ENCODE results near the gene EEPD1. TPM values are rescaled to one million over a fixed set of nuclear protein-coding genes. Genes with fewer than 3 reads are reported as not detected.

EEPD1 gene
- total and polyA plus RNA-seq, 2 donors: 9.7 to 18.4 TPM

DNA sequence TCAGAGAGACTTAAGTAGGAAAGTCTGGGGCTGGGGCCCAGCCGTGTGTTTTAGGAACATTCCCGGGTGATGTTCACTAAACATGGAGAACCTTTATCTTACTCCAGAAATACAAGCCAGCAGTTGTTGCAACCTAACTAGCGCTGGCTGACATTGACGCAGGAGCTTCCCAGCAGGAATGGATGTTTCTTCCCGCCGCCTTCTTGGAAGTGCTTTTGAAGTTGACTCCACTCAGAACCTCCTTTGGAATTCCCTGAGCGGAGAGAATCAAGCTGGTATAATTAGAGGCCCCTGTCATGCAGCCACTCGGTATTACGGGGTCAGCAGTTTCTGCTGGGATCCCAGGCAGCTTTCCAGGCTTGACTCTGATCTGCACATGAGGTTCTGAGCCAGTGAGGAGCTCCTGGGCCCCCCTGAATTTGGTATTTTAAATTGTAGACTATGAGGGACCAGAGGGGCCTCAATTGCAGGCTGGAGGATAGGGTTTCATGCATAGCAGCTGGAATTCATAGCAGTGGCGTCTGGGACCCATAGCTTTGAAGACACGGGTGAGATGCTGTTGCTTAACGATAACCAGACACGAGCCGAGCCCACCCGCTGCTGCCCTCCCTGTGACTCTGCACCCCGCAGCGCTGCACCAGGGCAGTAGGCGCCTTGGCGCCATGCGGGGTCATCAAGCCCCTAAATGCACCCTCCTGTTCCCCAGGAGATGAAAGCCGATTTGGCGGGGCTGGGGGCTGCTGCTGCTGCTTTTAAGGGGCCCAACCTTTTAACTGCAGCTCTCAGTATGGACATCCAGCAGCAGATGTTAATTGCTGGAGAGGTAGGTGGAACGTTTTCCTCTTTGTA lies 61.8 kb downstream of the EEPD1 start:
- whole genome bisulfite sequencing: 47% methylated on average over 23 of the region's 23 CpGs
- no peaks in the 10 kb centered on the region for H3K4me1 ChIP-seq (ENCODE audit: insufficient read depth)
- DNase-seq (ENCODE audit: extremely low spot score): peak; percentile 60
- no peak overlapping the region for H3K4me3 ChIP-seq (ENCODE audit: low read depth, low read length)
- H3K36me3 ChIP-seq (ENCODE audit: insufficient read depth): no peaks in the 10 kb centered on the region
- no peak overlapping the region for H3K27ac ChIP-seq (ENCODE audit: low read depth)

- DNase-seq (ENCODE audit: extremely low spot score): no peak
- no peak overlapping the region for H3K4me3 ChIP-seq (ENCODE audit: low read depth, low read length)
- no peaks in the 10 kb centered on the region for H3K4me1 ChIP-seq (ENCODE audit: insufficient read depth)
- H3K36me3 ChIP-seq (ENCODE audit: insufficient read depth): no peaks in the 10 kb centered on the region
- H3K27ac ChIP-seq (ENCODE audit: low read depth): no peak overlapping the region
- 87% methylated on average over 2 of the region's 2 CpGs for WGBS
Measured at GRCh38 chr7:36215457-36215765, 62.4 kb downstream of the EEPD1 start.

GRCh38 chr7:36216063-36216684 lies 63.1 kb downstream of the EEPD1 start:
- DNase-seq (ENCODE audit: extremely low spot score): no peak
- no peak overlapping the region for H3K4me3 ChIP-seq (ENCODE audit: low read depth, low read length)
- no peak overlapping the region for H3K27ac ChIP-seq (ENCODE audit: low read depth)
- WGBS: 68% methylated on average over 4 of the region's 4 CpGs
- no peaks in the 10 kb centered on the region for H3K4me1 ChIP-seq (ENCODE audit: insufficient read depth)
- H3K36me3 ChIP-seq (ENCODE audit: insufficient read depth): no peaks in the 10 kb centered on the region

GRCh38 chr7:36217211-36217960 lies 64.3 kb downstream of the EEPD1 start:
- 95% methylated on average over 4 of the region's 4 CpGs for WGBS
- Histone ChIP-seq H3K4me3 (ENCODE audit: low read depth, low read length) (no peak overlapping the region), H3K36me3 (ENCODE audit: insufficient read depth) (no peaks in the 10 kb centered on the region), H3K4me1 (ENCODE audit: insufficient read depth) (no peaks in the 10 kb centered on the region), H3K27ac (ENCODE audit: low read depth) (no peak overlapping the region)
- no peak for DNase-seq (ENCODE audit: extremely low spot score)

DNA sequence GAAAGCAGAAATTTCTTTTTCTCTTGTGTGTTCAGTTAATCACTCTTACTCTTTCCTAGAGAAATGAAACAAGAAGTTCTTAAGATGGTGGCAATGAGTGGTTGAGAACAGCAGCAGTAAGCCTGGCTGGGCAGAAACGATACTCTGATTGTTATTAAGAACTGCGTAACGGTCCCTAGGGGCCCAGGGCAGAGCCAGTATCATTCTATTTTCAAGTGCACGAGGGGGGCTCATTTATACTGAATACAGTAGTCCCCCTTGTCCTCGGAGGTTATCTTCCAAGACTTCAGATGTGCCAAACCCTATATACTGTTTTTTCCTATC lies 64.9 kb downstream of the EEPD1 start:
- no peak for DNase-seq (ENCODE audit: extremely low spot score)
- WGBS: 77% methylated on average over 5 of the region's 5 CpGs
- no peaks in the 10 kb centered on the region for H3K4me1 ChIP-seq (ENCODE audit: insufficient read depth)
- no peak overlapping the region for H3K27ac ChIP-seq (ENCODE audit: low read depth)
- H3K4me3 ChIP-seq (ENCODE audit: low read depth, low read length): no peak overlapping the region
- no peaks in the 10 kb centered on the region for H3K36me3 ChIP-seq (ENCODE audit: insufficient read depth)

GRCh38 chr7:36219429-36219828 lies 66.4 kb downstream of the EEPD1 start:
- WGBS: 97% methylated on average over 1 of the region's 1 CpG
- H3K4me3 ChIP-seq (ENCODE audit: low read depth, low read length): no peak overlapping the region
- no peaks in the 10 kb centered on the region for H3K4me1 ChIP-seq (ENCODE audit: insufficient read depth)
- DNase-seq (ENCODE audit: extremely low spot score): no peak
- no peak overlapping the region for H3K27ac ChIP-seq (ENCODE audit: low read depth)
- H3K36me3 ChIP-seq (ENCODE audit: insufficient read depth): no peaks in the 10 kb centered on the region

- no peak overlapping the region for H3K4me3 ChIP-seq (ENCODE audit: low read depth, low read length)
- DNase-seq (ENCODE audit: extremely low spot score): no peak
- H3K4me1 ChIP-seq (ENCODE audit: insufficient read depth): no peaks in the 10 kb centered on the region
- no peaks in the 10 kb centered on the region for H3K36me3 ChIP-seq (ENCODE audit: insufficient read depth)
- no peak overlapping the region for H3K27ac ChIP-seq (ENCODE audit: low read depth)
Measured at GRCh38 chr7:36223851-36224250, 70.8 kb downstream of the EEPD1 start.

DNA sequence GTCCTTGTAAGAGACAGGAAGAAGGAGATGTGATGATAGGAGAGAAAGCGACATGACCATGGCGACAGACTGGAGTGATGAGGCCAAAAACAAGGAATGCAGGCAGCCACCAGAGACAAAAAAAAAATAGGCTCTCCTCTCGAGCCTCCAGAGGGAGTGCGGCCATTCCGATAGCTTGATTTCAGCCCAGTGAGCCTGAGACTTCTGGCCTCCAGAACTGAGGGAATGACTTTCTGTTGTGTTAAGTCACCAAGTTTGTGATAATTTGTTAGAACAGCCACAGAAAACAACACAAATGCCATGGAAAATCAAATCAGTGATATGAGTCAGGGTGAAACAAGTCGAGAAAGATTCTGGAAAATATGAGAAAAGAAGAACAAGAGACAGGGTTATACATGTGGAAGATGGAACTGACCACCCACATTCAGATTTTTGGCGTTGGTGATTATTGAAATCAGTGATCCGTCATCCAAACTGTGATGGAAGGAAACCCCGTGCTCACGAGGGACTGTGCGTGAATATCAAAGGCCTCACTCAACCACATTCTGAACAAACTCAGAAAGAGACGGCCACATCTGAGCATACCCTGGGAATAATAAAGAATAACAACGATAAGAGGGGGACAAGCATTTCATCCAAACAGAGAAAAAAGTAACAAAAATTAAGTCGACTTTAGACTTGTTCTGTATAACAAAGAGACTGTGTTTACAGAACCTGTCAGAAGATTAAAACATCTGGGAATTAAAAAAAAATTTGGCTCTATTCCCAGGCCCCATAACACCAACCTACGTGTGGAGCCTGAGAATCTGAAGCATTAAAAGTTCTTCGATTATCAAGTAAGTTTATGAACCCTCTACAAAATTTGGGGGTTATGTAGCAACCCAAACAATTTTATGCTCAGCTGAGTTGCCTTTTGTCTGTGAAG lies 72.1 kb downstream of the EEPD1 start:
- Histone ChIP-seq H3K4me3 (ENCODE audit: low read depth, low read length) (no peak overlapping the region), H3K27ac (ENCODE audit: low read depth) (peak overlapping the region; percentile 70), H3K36me3 (ENCODE audit: insufficient read depth) (no peaks in the 10 kb centered on the region), H3K4me1 (ENCODE audit: insufficient read depth) (no peaks in the 10 kb centered on the region)
- DNase-seq (ENCODE audit: extremely low spot score): no peak
- 50% methylated on average over 16 of the region's 16 CpGs for WGBS

DNA sequence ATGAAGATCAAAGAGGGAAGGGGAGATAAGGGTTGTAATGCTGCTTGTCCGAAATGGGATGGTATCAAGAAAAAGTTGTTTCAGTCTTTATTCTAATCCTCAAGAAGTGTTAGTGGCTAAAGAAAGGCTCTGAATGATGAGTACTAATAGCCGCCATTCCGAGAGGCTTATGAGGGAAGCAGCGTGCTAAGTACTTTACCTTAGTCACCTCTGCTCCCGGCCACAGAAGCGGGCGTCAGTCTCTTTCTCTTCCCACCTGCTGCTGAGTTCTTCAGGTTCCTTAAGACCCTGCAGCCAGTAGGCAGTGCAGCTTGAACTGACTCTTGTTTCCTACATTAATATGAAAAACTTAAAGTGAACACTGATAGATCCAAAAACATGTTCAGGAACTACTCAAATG lies 73.1 kb downstream of the EEPD1 start:
- WGBS: 78% methylated on average over 7 of the region's 7 CpGs
- Histone ChIP-seq H3K27ac (ENCODE audit: low read depth) (no peak overlapping the region), H3K4me1 (ENCODE audit: insufficient read depth) (no peaks in the 10 kb centered on the region), H3K36me3 (ENCODE audit: insufficient read depth) (no peaks in the 10 kb centered on the region), H3K4me3 (ENCODE audit: low read depth, low read length) (no peak overlapping the region)
- DNase-seq (ENCODE audit: extremely low spot score): no peak

- Histone ChIP-seq H3K27ac (ENCODE audit: low read depth) (no peak overlapping the region), H3K4me3 (ENCODE audit: low read depth, low read length) (no peak overlapping the region), H3K4me1 (ENCODE audit: insufficient read depth) (no peaks in the 10 kb centered on the region), H3K36me3 (ENCODE audit: insufficient read depth) (no peaks in the 10 kb centered on the region)
- DNase-seq (ENCODE audit: extremely low spot score): no peak
- WGBS: 23% methylated on average over 5 of the region's 5 CpGs
Measured at GRCh38 chr7:36227223-36227622, 74.2 kb downstream of the EEPD1 start.

DNA sequence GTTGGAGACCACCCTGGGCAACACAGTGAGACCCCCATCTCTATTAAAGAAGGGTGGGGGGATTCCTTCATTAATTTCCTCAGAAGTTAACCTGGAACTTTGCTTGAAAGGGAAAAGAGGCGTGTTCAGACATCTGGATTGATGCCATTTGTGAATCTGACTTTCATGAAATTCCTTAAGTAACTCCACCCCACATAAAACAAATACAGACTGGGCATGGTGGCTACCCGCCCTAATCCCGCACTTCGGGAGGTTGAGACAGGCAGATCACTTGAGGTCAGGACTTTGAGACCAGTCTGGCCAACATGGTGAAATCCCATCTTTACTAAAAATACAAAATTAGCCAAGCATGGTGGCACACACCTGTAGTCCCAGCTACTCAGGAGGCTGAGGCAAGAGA lies 75.0 kb downstream of the EEPD1 start:
- DNase-seq (ENCODE audit: extremely low spot score): no peak
- H3K4me3 ChIP-seq (ENCODE audit: low read depth, low read length): no peak overlapping the region
- H3K36me3 ChIP-seq (ENCODE audit: insufficient read depth): no peaks in the 10 kb centered on the region
- peaks cover 3% of the 10 kb centered on the region for H3K4me1 ChIP-seq (ENCODE audit: insufficient read depth)
- H3K27ac ChIP-seq (ENCODE audit: low read depth): no peak overlapping the region
- 59% methylated on average over 4 of the region's 4 CpGs for WGBS

GRCh38 chr7:36231406-36231805 lies 78.4 kb downstream of the EEPD1 start:
- Histone ChIP-seq H3K36me3 (ENCODE audit: insufficient read depth) (no peaks in the 10 kb centered on the region), H3K4me1 (ENCODE audit: insufficient read depth) (peaks cover 3% of the 10 kb centered on the region), H3K4me3 (ENCODE audit: low read depth, low read length) (no peak overlapping the region), H3K27ac (ENCODE audit: low read depth) (no peak overlapping the region)
- no peak for DNase-seq (ENCODE audit: extremely low spot score)
- WGBS: 86% methylated on average over 6 of the region's 6 CpGs

DNA sequence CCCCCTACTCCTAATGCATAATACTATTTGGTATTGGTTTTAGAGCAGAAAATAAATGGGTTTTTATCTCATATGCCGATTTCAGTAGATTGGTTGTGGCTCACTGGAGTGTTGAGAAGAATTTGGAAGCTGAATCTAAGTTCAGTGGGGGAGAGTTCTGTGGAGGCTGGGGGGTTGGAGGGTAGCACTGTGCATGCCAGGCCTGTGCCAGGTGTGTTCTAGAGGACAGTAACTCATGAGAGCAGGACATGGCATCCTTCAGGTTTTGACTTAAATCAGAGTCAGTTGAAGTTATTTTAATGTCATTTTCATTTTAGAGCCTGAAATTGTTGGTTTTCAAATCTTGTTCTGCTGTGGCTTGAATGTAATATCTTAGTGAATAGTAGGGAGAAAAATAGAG lies 79.5 kb downstream of the EEPD1 start:
- Histone ChIP-seq H3K4me1 (ENCODE audit: insufficient read depth) (peaks cover 3% of the 10 kb centered on the region), H3K27ac (ENCODE audit: low read depth) (peak overlapping the region; percentile 61), H3K4me3 (ENCODE audit: low read depth, low read length) (no peak overlapping the region), H3K36me3 (ENCODE audit: insufficient read depth) (no peaks in the 10 kb centered on the region)
- 46% methylated on average over 1 of the region's 1 CpG for WGBS
- DNase-seq (ENCODE audit: extremely low spot score): no peak

Measured in urinary bladder (tissue), 4 donors.